Measurements from ENCODE around the gene A1BG. TPM values are rescaled to one million over a fixed set of nuclear protein-coding genes. Genes with fewer than 3 reads are reported as not detected.

A1BG gene
- total RNA-seq, 4 donors from 2014 or later: 1.0 to 14.9 (median 8.1) TPM

DNA sequence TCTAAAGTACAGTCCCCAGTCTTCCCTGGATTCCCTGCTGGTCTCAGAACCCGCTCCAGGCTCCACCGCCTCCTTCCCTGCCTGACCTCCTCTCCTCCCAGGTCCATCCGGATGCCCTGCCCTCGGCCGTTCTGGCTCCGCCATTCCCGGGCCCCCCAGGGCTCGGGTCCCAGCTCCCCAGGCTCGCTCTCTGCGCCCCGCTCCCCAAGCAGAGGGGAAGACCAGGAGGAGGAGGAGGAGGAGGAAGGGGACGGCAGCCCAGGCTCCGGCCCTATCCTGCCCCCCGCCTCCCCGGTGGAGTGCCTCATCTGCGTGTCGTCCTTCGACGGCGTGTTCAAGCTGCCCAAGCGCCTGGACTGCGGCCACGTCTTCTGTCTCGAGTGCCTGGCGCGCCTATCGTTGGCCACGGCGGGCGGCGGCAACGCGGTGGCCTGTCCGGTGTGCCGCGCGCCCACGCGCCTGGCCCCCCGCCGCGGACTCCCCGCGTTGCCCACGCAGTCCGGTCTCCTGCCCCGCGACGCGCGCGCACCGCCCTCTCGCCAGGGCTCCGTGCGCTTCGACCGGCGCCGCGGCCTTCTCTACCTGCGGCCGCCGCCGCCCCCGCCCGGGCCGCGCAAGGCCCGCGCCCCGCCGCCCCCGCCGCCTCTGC, 42.8 kb upstream of the A1BG start:
- 13% methylated on average over 4 of the region's 75 CpGs for WGBS
- TF ChIP-seq, protein P1, sequence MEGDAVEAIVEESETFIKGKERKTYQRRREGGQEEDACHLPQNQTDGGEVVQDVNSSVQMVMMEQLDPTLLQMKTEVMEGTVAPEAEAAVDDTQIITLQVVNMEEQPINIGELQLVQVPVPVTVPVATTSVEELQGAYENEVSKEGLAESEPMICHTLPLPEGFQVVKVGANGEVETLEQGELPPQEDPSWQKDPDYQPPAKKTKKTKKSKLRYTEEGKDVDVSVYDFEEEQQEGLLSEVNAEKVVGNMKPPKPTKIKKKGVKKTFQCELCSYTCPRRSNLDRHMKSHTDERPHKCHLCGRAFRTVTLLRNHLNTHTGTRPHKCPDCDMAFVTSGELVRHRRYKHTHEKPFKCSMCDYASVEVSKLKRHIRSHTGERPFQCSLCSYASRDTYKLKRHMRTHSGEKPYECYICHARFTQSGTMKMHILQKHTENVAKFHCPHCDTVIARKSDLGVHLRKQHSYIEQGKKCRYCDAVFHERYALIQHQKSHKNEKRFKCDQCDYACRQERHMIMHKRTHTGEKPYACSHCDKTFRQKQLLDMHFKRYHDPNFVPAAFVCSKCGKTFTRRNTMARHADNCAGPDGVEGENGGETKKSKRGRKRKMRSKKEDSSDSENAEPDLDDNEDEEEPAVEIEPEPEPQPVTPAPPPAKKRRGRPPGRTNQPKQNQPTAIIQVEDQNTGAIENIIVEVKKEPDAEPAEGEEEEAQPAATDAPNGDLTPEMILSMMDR (IDR thresholded peaks at IDR 0.05): no peak
- TF ChIP-seq POLR2A (IDR thresholded peaks at IDR 0.05): no peak
- TF ChIP-seq EP300 (IDR thresholded peaks at IDR 0.05): no peak
- TF ChIP-seq POLR2AphosphoS5 (IDR thresholded peaks at IDR 0.05): no peak
- Histone ChIP-seq H3K4me1 (peaks cover 41% of the 10 kb centered on the region), H3K9me3 (no peaks in the 10 kb centered on the region), H3K27ac (peak overlapping the region; percentile 73), H3K36me3 (peaks cover 33% of the 10 kb centered on the region), H3K27me3 (peaks cover 18% of the 10 kb centered on the region), H3K4me3 (peak overlapping the region; percentile 47)
- peak in 1 of 2 donors; percentile 76 for DNase-seq (ENCODE audit: low spot score in 2 of 2)

DNA sequence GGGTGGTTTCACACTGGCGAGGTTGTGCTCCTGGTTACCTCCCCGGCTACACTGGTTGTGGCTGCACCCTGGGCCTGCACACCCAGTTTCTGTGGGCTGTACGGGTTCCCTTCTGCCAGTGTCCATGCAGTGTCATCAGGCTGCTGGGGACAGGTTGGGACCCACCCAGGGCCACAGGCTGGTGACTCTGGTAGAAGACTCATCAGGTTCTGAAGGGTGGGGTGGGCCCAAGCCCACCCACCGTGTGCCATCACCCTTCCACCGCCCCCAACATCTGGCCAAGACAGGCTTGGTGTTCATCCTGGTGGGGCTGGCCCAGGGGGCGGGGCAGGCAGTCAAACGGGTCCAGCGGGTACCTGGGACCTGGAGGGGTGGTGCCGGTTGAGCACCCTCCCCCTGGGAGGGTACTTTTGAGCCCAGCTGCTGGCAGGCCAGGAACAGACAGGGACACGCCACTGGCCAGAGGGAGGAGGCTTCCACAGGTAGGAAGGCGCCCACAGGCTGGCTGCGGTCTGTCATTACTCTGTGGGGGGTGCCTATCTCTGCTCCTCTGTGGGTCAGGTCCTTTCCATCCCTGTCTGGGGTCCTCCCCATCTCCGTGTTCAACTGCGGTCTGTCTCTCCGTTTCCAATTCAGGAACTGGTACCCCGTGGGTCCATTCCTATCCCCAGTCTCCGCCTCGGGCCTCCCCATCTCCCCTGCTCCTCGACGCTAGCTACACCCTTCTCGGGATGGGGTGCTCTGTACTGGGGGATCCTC, 42.1 kb upstream of the A1BG start, which contains the start of gene RNF225:
Gene RNF225, plus strand, starts transcription at position 437 of the 759 bp plus-strand sequence. CDS start 434 bp downstream, outside the sequence.
- Histone ChIP-seq H3K9me3 (no peaks in the 10 kb centered on the region), H3K4me3 (peak within 1 kb of the TSS; percentile 47), H3K36me3 (peaks cover 37% of the 10 kb centered on the region), H3K4me1 (peaks cover 34% of the 10 kb centered on the region), H3K27ac (peak within 1 kb of the TSS; percentile 73), H3K27me3 (peaks cover 18% of the 10 kb centered on the region)
- no peak for TF ChIP-seq POLR2AphosphoS5 (IDR thresholded peaks at IDR 0.05)
- TF ChIP-seq EP300 (IDR thresholded peaks at IDR 0.05): no peak
- TF ChIP-seq, protein P1 (IDR thresholded peaks at IDR 0.05): no peak
- no peak for TF ChIP-seq POLR2A (IDR thresholded peaks at IDR 0.05)
- peak; percentile 73 to 76 for DNase-seq (ENCODE audit: low spot score in 2 of 2)
- 13% methylated on average over 11 of the region's 21 CpGs for WGBS

DNA sequence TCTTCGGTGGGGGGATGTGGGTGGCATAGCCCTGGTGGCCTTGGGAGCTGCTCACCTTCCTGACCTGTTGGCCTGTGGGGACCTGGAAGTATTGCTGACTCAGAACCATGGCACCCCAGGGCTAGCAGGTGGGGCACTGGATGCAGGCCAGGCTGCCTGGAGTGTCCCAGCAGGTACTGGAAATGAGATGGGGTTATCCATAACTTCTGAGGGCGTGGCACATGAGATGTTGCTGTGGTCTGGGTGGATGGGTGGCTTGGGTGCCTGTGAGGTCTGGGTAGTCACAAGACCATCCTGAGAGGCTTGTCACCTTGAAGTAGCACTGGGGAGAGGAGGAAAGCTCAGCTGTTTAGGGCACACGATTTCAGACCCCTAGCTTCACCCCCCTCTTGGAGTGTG, 41.5 kb upstream of the A1BG start:
- TF ChIP-seq, protein P1 (IDR thresholded peaks at IDR 0.05): no peak
- TF ChIP-seq EP300 (IDR thresholded peaks at IDR 0.05) (no peak), POLR2A (IDR thresholded peaks at IDR 0.05) (no peak), POLR2AphosphoS5 (IDR thresholded peaks at IDR 0.05) (no peak)
- peaks cover 41% of the 10 kb centered on the region for H3K36me3 ChIP-seq
- H3K4me3 ChIP-seq: no peak overlapping the region
- peaks cover 34% of the 10 kb centered on the region for H3K4me1 ChIP-seq
- DNase-seq (ENCODE audit: low spot score in 2 of 2): peak; percentile 48 to 72
- no peaks in the 10 kb centered on the region for H3K9me3 ChIP-seq
- 60% methylated on average over 2 of the region's 3 CpGs for WGBS
- peak overlapping the region; percentile 73 for H3K27ac ChIP-seq
- peaks cover 18% of the 10 kb centered on the region for H3K27me3 ChIP-seq

DNA sequence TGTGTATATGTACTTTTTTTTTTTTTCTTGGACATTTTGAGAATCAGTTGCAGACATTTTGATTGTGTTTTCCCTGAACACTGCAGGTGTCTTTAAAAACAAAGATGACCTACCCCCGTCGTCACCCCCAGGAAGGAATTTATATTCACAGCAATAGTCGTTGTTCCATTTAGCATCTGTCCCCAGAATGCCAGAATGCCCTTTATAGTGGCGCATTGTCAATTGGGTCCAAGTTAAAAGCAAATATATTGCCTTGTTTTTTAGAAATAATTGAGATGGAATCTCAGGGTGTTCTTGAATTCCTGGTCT, 40.4 kb upstream of the A1BG start:
- DNase-seq (ENCODE audit: low spot score in 2 of 2): no peak
- H3K4me3 ChIP-seq: no peak overlapping the region
- no peaks in the 10 kb centered on the region for H3K9me3 ChIP-seq
- TF ChIP-seq POLR2AphosphoS5 (IDR thresholded peaks at IDR 0.05) (no peak), POLR2A (IDR thresholded peaks at IDR 0.05) (no peak), EP300 (IDR thresholded peaks at IDR 0.05) (no peak)
- TF ChIP-seq, protein P1 (IDR thresholded peaks at IDR 0.05): no peak
- peaks cover 36% of the 10 kb centered on the region for H3K4me1 ChIP-seq
- 84% methylated on average over 4 of the region's 4 CpGs for WGBS
- peaks cover 46% of the 10 kb centered on the region for H3K36me3 ChIP-seq
- H3K27ac ChIP-seq: no peak overlapping the region
- H3K27me3 ChIP-seq: peaks cover 18% of the 10 kb centered on the region

Measured in suprapubic skin (tissue), 4 donors.